Suprapubic skin (tissue), 4 donors: ENCODE results near the gene EPHB1. TPM values are rescaled to one million over a fixed set of nuclear protein-coding genes. Genes with fewer than 3 reads are reported as not detected.

Source experiments
- DNase-seq, 2 donors: peaks; one replicate each; pipeline ENCODE4 v3.0.0-alpha.2; 2019; ENCODE audit warnings: low spot score in 2 of 2
- H3K27ac ChIP-seq: fragments of 200-600 bp; sonication (generic); one replicate; pipeline ENCODE4 v1.5.1; 2019
- H3K27me3 ChIP-seq: fragments of 200-600 bp; sonication (generic); one replicate; pipeline ENCODE4 v1.5.1; 2019
- H3K36me3 ChIP-seq: fragments of 200-600 bp; sonication (generic); one replicate; pipeline ENCODE4 v1.5.1; 2019
- H3K4me1 ChIP-seq: fragments of 200-600 bp; sonication (generic); one replicate; pipeline ENCODE4 v1.5.1; 2019
- H3K4me3 ChIP-seq: fragments of 200-600 bp; sonication (generic); one replicate; pipeline ENCODE4 v1.5.1; 2019; ENCODE audit warnings: mild to moderate bottlenecking
- H3K9me3 ChIP-seq: fragments of 200-600 bp; sonication (generic); one replicate; pipeline ENCODE4 v1.5.1; 2019
- CTCF ChIP-seq, 2 donors: fragments of 200-600 bp in 1 of 2; fragments of 450-650 bp in 1 of 2; sonication (generic) in 1 of 2; IDR thresholded peaks; one replicate each; pipeline ENCODE4 v1.5.1; 2016 to 2019; ENCODE audit warnings: antibody characterized with exemption in 2 of 2, mild to moderate bottlenecking in 1 of 2, moderate library complexity in 1 of 2
- EP300 ChIP-seq: sonication (generic); formaldehyde crosslinking; IDR thresholded peaks from one replicate; pipeline ENCODE4 v1.6.1; 2017; ENCODE audit warnings: antibody characterized with exemption
- POLR2A ChIP-seq, 2 donors: fragments of 450-650 bp; IDR thresholded peaks; one replicate each; pipeline ENCODE4 v1.6.1; 2017; ENCODE audit warnings: antibody characterized with exemption in 2 of 2, mild to moderate bottlenecking in 2 of 2, moderate library complexity in 2 of 2
- POLR2AphosphoS5 ChIP-seq, 3 donors: sonication (generic); formaldehyde crosslinking; IDR thresholded peaks; one replicate each; pipeline ENCODE4 v1.6.1; 2017; ENCODE audit warnings: antibody characterized with exemption in 3 of 3
- WGBS: methylation state at CpG from one replicate; pipeline ENCODE4 v1.1.5; 2018; 5-methylcytosine and 5-hydroxymethylcytosine counted together
- total RNA-seq, 4 donors: library from RNA; depleted of rRNA; stranded (reverse); fragments of >200 nt; gene quantifications; one replicate each; pipeline ENCODE4 v1.1.0, GENCODE V29; 2016

Gene EPHB1
- total RNA-seq, 4 donors from 2014 or later = 8.5 to 30.7 (median 18.5) TPM

GRCh38 chr3:134793562-134793961 is 1.5 kb upstream of the EPHB1 start:
- no peak overlapping the region for H3K4me3 ChIP-seq
- H3K36me3 ChIP-seq = no peaks in the 10 kb centered on the region
- peaks cover 27% of the 10 kb centered on the region for H3K27me3 ChIP-seq
- H3K9me3 ChIP-seq = no peaks in the 10 kb centered on the region
- TF ChIP-seq POLR2AphosphoS5 (IDR thresholded peaks at IDR 0.05) = no peak
- no peak for TF ChIP-seq POLR2A (IDR thresholded peaks at IDR 0.05)
- no peak for TF ChIP-seq EP300
- TF ChIP-seq CTCF (IDR thresholded peaks at IDR 0.05) = no peak
- H3K4me1 ChIP-seq = peaks cover 32% of the 10 kb centered on the region
- WGBS = 87% methylated on average over 4 of the region's 4 CpGs
- DNase-seq = no peak
- H3K27ac ChIP-seq = no peak overlapping the region

GRCh38 chr3:134794323-134794722 is 737 bp upstream of the EPHB1 start:
- Histone ChIP-seq H3K27ac (no peak overlapping the region), H3K27me3 (peaks cover 27% of the 10 kb centered on the region), H3K4me1 (peaks cover 32% of the 10 kb centered on the region), H3K36me3 (no peaks in the 10 kb centered on the region), H3K4me3 (no peak overlapping the region), H3K9me3 (no peaks in the 10 kb centered on the region)
- TF ChIP-seq POLR2AphosphoS5 (IDR thresholded peaks at IDR 0.05) (no peak), POLR2A (IDR thresholded peaks at IDR 0.05) (no peak), CTCF (IDR thresholded peaks at IDR 0.05) (no peak), EP300 (no peak)
- no peak for DNase-seq
- 60% methylated on average over 9 of the region's 9 CpGs for WGBS

- no peak for TF ChIP-seq POLR2AphosphoS5 (IDR thresholded peaks at IDR 0.05)
- TF ChIP-seq EP300 = no peak
- no peak for TF ChIP-seq CTCF (IDR thresholded peaks at IDR 0.05)
- TF ChIP-seq POLR2A (IDR thresholded peaks at IDR 0.05) = no peak
- no peaks in the 10 kb centered on the region for H3K9me3 ChIP-seq
- H3K27ac ChIP-seq = peak overlapping the region; percentile 14
- H3K36me3 ChIP-seq = no peaks in the 10 kb centered on the region
- DNase-seq = no peak
- H3K4me1 ChIP-seq = peaks cover 32% of the 10 kb centered on the region
- peaks cover 27% of the 10 kb centered on the region for H3K27me3 ChIP-seq
- WGBS = no CpG with 5 or more reads among the region's 50 CpGs
- H3K4me3 ChIP-seq = peak overlapping the region; percentile 80
Measured at GRCh38 chr3:134795746-134796280, 753 bp downstream of the EPHB1 start.

- H3K9me3 ChIP-seq = no peaks in the 10 kb centered on the region
- 0% methylated on average over 1 of the region's 61 CpGs for WGBS
- H3K4me1 ChIP-seq = peaks cover 32% of the 10 kb centered on the region
- no peaks in the 10 kb centered on the region for H3K36me3 ChIP-seq
- TF ChIP-seq POLR2AphosphoS5 (IDR thresholded peaks at IDR 0.05) (no peak), EP300 (no peak)
- DNase-seq = no peak
- peak overlapping the region; percentile 80 for H3K4me3 ChIP-seq
- peaks cover 27% of the 10 kb centered on the region for H3K27me3 ChIP-seq
- no peak overlapping the region for H3K27ac ChIP-seq
Measured at GRCh38 chr3:134796281-134797056, 1.4 kb downstream of the EPHB1 start.

GRCh38 chr3:134797057-134797740 is 2.1 kb downstream of the EPHB1 start:
- TF ChIP-seq CTCF (IDR thresholded peaks at IDR 0.05) (no peak), POLR2A (IDR thresholded peaks at IDR 0.05) (no peak), POLR2AphosphoS5 (IDR thresholded peaks at IDR 0.05) (no peak), EP300 (no peak)
- Histone ChIP-seq H3K27me3 (peaks cover 27% of the 10 kb centered on the region), H3K9me3 (no peaks in the 10 kb centered on the region), H3K36me3 (no peaks in the 10 kb centered on the region), H3K27ac (no peak overlapping the region), H3K4me1 (peaks cover 32% of the 10 kb centered on the region), H3K4me3 (peak overlapping the region; percentile 80)
- WGBS = 20% methylated on average over 8 of the region's 33 CpGs
- no peak for DNase-seq
